NOMO-1 (cell line): Measurements from ENCODE around the gene DGKD.

ENCODE experiments used
- DNase-seq, 2 experiments: peaks; one replicate each; lab custom pipeline; 2025; ENCODE audit not compliant: unreplicated experiment in 2 of 2; lab: John Stamatoyannopoulos, UW

Gene DGKD

GRCh38 chr2:233422649-233423551 is 68.6 kb downstream of the DGKD start:
- DNase-seq = no peak

GRCh38 chr2:233423552-233423860 is 69.2 kb downstream of the DGKD start:
- DNase-seq = no peak

GRCh38 chr2:233424154-233424951 is 70.1 kb downstream of the DGKD start:
- DNase-seq = peak; percentile 25 to 61

- DNase-seq = peak in 1 of 2 experiments; percentile 5
Observed at GRCh38 chr2:233426619-233427342, 72.5 kb downstream of the DGKD start.

- DNase-seq = no peak
Observed at GRCh38 chr2:233428008-233428407, 73.7 kb downstream of the DGKD start.

GRCh38 chr2:233428438-233428837 is 74.1 kb downstream of the DGKD start:
- no peak for DNase-seq

- no peak for DNase-seq
Observed at GRCh38 chr2:233429175-233429897, 75.0 kb downstream of the DGKD start.

GRCh38 chr2:233430081-233430480 is 75.8 kb downstream of the DGKD start:
- DNase-seq = no peak

GRCh38 chr2:233430651-233431050 is 76.4 kb downstream of the DGKD start:
- DNase-seq = no peak

GRCh38 chr2:233433029-233433428 is 78.7 kb downstream of the DGKD start:
- no peak for DNase-seq

GRCh38 chr2:233433794-233434193 is 79.5 kb downstream of the DGKD start:
- DNase-seq = no peak

- DNase-seq = peak; percentile 74 to 85
Observed at GRCh38 chr2:233434666-233435330, 80.5 kb downstream of the DGKD start.

- no peak for DNase-seq
Observed at GRCh38 chr2:233435436-233436190, 81.3 kb downstream of the DGKD start.

GRCh38 chr2:233436191-233436581 is 81.9 kb downstream of the DGKD start:
- DNase-seq = no peak

GRCh38 chr2:233436691-233437438 is 82.6 kb downstream of the DGKD start:
- no peak for DNase-seq

GRCh38 chr2:233437439-233437955 is 83.2 kb downstream of the DGKD start:
- no peak for DNase-seq

- no peak for DNase-seq
Observed at GRCh38 chr2:233438573-233439147, 84.4 kb downstream of the DGKD start.

GRCh38 chr2:233439191-233439590 is 84.9 kb downstream of the DGKD start:
- DNase-seq = no peak
